CD4-positive, alpha-beta T cell (primary cell): Measurements from ENCODE around the gene ST6GALNAC3. TPM values are rescaled to one million over a fixed set of nuclear protein-coding genes. Genes with fewer than 3 reads are reported as not detected.

Experiments
- ATAC-seq: fragments of 200-7000 bp; cut with Tn5 transposase; one replicate; pipeline ENCODE4 v1.10.0; 2022; ENCODE audit warnings: mild to moderate bottlenecking; ENCODE audit not compliant: poor library complexity
- CTCF ChIA-PET: fragments of 350-600 bp; sonication (Branson Sonifier 250); formaldehyde crosslinking; loops from one replicate; lab custom pipeline; 2021; ENCODE audit warnings: antibody characterized with exemption, inconsistent platforms; lab: Charles Lee
- POLR2A ChIA-PET: fragments of 350-600 bp; sonication (Branson Sonifier 250); formaldehyde crosslinking; loops from one replicate; lab custom pipeline; 2021; ENCODE audit warnings: antibody characterized with exemption, inconsistent platforms; lab: Charles Lee
- DNase-seq, 14 experiments: peaks; one replicate each; pipeline ENCODE4 v3.0.0-alpha.2; 2013 to 2020; ENCODE audit warnings: mixed read lengths in 2 of 14
- H3K27ac ChIP-seq, 2 donors: one replicate each; pipeline versions ENCODE4 v1.5.1 to v1.7.0; 2013; ENCODE audit warnings: low read length in 2 of 2, low read depth in 1 of 2, mild to moderate bottlenecking in 1 of 2
- H3K27me3 ChIP-seq, 2 experiments: 1 replicate in 1 of 2; 2 replicates in 1 of 2; pipeline versions ENCODE4 v1.6.1 to v1.7.0; 2013; ENCODE audit warnings: low read length in 2 of 2, control low read depth in 1 of 2, mild to moderate bottlenecking in 1 of 2, moderate library complexity in 1 of 2; ENCODE audit not compliant: insufficient read depth in 2 of 2, control insufficient read depth in 1 of 2
- H3K36me3 ChIP-seq: one replicate; pipeline ENCODE4 v1.6.1; 2013; ENCODE audit warnings: low read length, control low read depth; ENCODE audit not compliant: insufficient read depth
- H3K4me1 ChIP-seq: one replicate; pipeline ENCODE4 v1.6.1; 2013; ENCODE audit warnings: low read length, control low read depth; ENCODE audit not compliant: insufficient read depth
- H3K4me3 ChIP-seq: one replicate; pipeline ENCODE4 v1.5.1; 2013; ENCODE audit warnings: mild to moderate bottlenecking, low read length, moderate library complexity
- H3K9me3 ChIP-seq, 2 experiments: 1 replicate in 1 of 2; 2 replicates in 1 of 2; pipeline versions ENCODE4 v1.6.1 to v1.7.0; 2013; ENCODE audit warnings: low read length in 2 of 2, mild to moderate bottlenecking in 2 of 2, control low read depth in 1 of 2, moderate library complexity in 1 of 2; ENCODE audit not compliant: control insufficient read depth in 1 of 2, insufficient read depth in 1 of 2
- H3K27ac Mint-ChIP-seq: one replicate; pipeline ENCODE4 v1.8.0; 2020; ENCODE audit warnings: mixed read lengths
- H3K27me3 Mint-ChIP-seq: one replicate; pipeline ENCODE4 v1.8.0; 2021; ENCODE audit warnings: mixed read lengths
- H3K36me3 Mint-ChIP-seq: one replicate; pipeline ENCODE4 v1.8.0; 2021; ENCODE audit warnings: low read depth, mixed read lengths
- H3K4me1 Mint-ChIP-seq: one replicate; pipeline ENCODE4 v1.8.0; 2021; ENCODE audit warnings: low read depth, mixed read lengths
- H3K4me3 Mint-ChIP-seq: one replicate; pipeline ENCODE4 v1.8.0; 2020; ENCODE audit warnings: mild to moderate bottlenecking, mixed read lengths
- H3K9me3 Mint-ChIP-seq: one replicate; pipeline ENCODE4 v1.8.0; 2020; ENCODE audit warnings: mixed read lengths
- CTCF ChIP-seq: fragments of 200-600 bp; IDR thresholded peaks from one replicate; pipeline ENCODE4 v1.8.0; 2022; ENCODE audit warnings: antibody characterized with exemption, mild to moderate bottlenecking
- intact Hi-C, 2 experiments: fragments of 100-400 bp; cut with DNase I in 1 of 2; cut with micrococcal nuclease in 1 of 2; formaldehyde crosslinking; loops; one replicate each; pipeline versions ENCODE4 v1.15.1 to v1.9.0; 2023 to 2025; cut with DNase I, micrococcal nuclease
- total RNA-seq, 174 experiments: library from RNA in 2 of 174; stranded (reverse) in 2 of 174; gene quantifications; one replicate each; pipeline ENCODE4 v1.2.3 and lab custom pipeline; 2021 to 2026

The ST6GALNAC3 gene
- total RNA-seq, 2 experiments from 2014 or later = 0.77 to 1.3 TPM

DNA sequence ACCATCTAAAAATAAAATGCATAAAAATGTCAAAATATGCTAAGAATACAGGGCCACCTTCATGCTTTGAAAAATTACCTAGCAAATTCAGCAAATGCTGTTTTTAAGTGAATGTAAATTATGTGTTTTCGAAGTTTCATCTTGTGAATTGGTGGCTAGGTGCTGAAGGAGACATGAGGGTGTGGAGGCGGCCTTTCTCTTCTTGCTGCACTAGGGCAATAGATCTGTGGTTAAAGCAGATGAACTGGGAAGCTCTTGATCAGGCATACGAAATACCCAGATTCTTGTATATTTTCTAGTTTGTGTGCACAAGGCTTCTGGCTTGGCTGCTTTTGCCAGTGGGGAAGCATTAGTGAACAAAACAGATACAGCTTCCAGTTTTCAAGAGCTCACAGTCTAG, 224.5 kb downstream of the ST6GALNAC3 start:
- Mint-ChIP-seq H3K36me3 (no peaks in the 10 kb centered on the region), H3K27ac (peak overlapping the region; percentile 40), H3K4me1 (peaks cover 69% of the 10 kb centered on the region), H3K4me3 (no peak overlapping the region), H3K27me3 (no peaks in the 10 kb centered on the region), H3K9me3 (no peaks in the 10 kb centered on the region)
- no peak for TF ChIP-seq CTCF
- no peak for ATAC-seq
- no peaks in the 10 kb centered on the region for H3K27me3 ChIP-seq
- ChIA-PET CTCF (no interaction called here), POLR2A (interaction anchor here (0.7 kb wide), 1 partner anchor 9 kb away, joined by 4 read pairs; no protein-coding TSS in a partner anchor)
- H3K27ac ChIP-seq = no peak overlapping the region
- no peaks in the 10 kb centered on the region for H3K9me3 ChIP-seq
- H3K36me3 ChIP-seq = no peaks in the 10 kb centered on the region
- H3K4me3 ChIP-seq = no peak overlapping the region
- peaks cover 4% of the 10 kb centered on the region for H3K4me1 ChIP-seq
- peak in 1 of 14 experiments; percentile 12 for DNase-seq
- intact Hi-C loops = no loop called here

DNA sequence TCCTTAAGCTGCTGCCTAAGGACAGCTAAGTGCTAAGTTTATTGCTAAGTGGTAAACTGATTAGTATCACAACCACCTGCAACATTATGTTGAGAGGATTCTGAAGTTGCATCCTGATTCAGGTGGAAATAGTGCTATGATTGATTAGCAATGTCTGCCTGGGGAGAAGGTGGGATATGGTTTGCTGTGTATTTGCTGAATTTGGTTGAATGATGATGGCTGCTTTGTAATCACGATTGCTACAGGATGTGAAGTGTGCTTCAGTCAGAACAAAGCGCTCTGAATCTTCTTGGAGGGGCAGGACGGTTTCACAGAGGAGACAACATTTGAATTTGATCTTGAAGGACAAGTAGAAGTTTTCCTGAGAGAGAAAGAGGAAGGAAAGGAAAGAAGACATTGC, 226.0 kb downstream of the ST6GALNAC3 start:
- Histone ChIP-seq H3K27ac (no peak overlapping the region), H3K4me1 (peaks cover 4% of the 10 kb centered on the region), H3K27me3 (no peaks in the 10 kb centered on the region), H3K9me3 (no peaks in the 10 kb centered on the region), H3K4me3 (no peak overlapping the region), H3K36me3 (no peaks in the 10 kb centered on the region)
- H3K27me3 Mint-ChIP-seq = no peaks in the 10 kb centered on the region
- peak; percentile 78 for ATAC-seq
- TF ChIP-seq CTCF = no peak
- CTCF ChIA-PET = interaction anchor here (0.5 to 0.8 kb wide), 2 partner anchors 10 to 14 kb away, joined by 3 read pairs; no protein-coding TSS in a partner anchor
- intact Hi-C loops = loop anchor here in 1 of 2 experiments (5.0 kb wide), 1 partner anchor 33 kb away; no protein-coding TSS in a partner anchor
- H3K4me3 Mint-ChIP-seq = peak overlapping the region; percentile 11
- peaks cover 55% of the 10 kb centered on the region for H3K4me1 Mint-ChIP-seq
- DNase-seq = peak in 3 of 14 experiments; percentile 24 to 32 (median 26)
- POLR2A ChIA-PET = interaction anchor here (1.2 to 1.4 kb wide), 4 partner anchors 21 to 33 kb away, joined by 3 to 6 read pairs (median 4); no protein-coding TSS in a partner anchor
- H3K36me3 Mint-ChIP-seq = no peaks in the 10 kb centered on the region
- H3K9me3 Mint-ChIP-seq = no peaks in the 10 kb centered on the region
- H3K27ac Mint-ChIP-seq = peak overlapping the region; percentile 40

- Histone ChIP-seq H3K4me3 (no peak overlapping the region), H3K9me3 (no peaks in the 10 kb centered on the region), H3K4me1 (peaks cover 4% of the 10 kb centered on the region), H3K27ac (no peak overlapping the region), H3K27me3 (no peaks in the 10 kb centered on the region), H3K36me3 (no peaks in the 10 kb centered on the region)
- H3K4me1 Mint-ChIP-seq = peaks cover 44% of the 10 kb centered on the region
- H3K36me3 Mint-ChIP-seq = no peaks in the 10 kb centered on the region
- ChIA-PET POLR2A (no interaction called here), CTCF (no interaction called here)
- TF ChIP-seq CTCF = no peak
- no peaks in the 10 kb centered on the region for H3K27me3 Mint-ChIP-seq
- H3K9me3 Mint-ChIP-seq = no peaks in the 10 kb centered on the region
- intact Hi-C loops = loop anchor here in 1 of 2 experiments (5.0 kb wide), 1 partner anchor 36 kb away; no protein-coding TSS in a partner anchor
- DNase-seq (no peak), ATAC-seq (no peak)
- H3K27ac Mint-ChIP-seq = peak overlapping the region; percentile 12
- no peak overlapping the region for H3K4me3 Mint-ChIP-seq
Measured at GRCh38 chr1:76302711-76303339, 228.3 kb downstream of the ST6GALNAC3 start.
